Mononuclear cell (primary cell): ENCODE measurements around the gene RBP3. TPM values are rescaled to one million over a fixed set of nuclear protein-coding genes. Genes with fewer than 3 reads are reported as not detected.

Experiments
- H3K27me3 ChIP-seq: 2 replicates; pipeline ENCODE4 v1.6.0; 2011; ENCODE audit warnings: low read length, control low read depth; ENCODE audit not compliant: insufficient read depth
- H3K4me1 ChIP-seq: 2 replicates; pipeline ENCODE4 v1.5.1; 2011; ENCODE audit warnings: mild to moderate bottlenecking, low read length, control low read depth; ENCODE audit not compliant: insufficient read depth
- H3K4me3 ChIP-seq: 2 replicates; pipeline ENCODE4 v1.5.1; 2011; ENCODE audit warnings: mild to moderate bottlenecking, low read length, moderate library complexity
- H3K9me3 ChIP-seq: 2 replicates; pipeline ENCODE4 v1.5.1; 2011; ENCODE audit warnings: low read depth, mild to moderate bottlenecking, control low read depth, low read length
- total RNA-seq: library from RNA; depleted of rRNA; stranded (reverse); fragments of >200 nt; gene quantifications from one replicate; pipeline ENCODE4 v1.2.3, GENCODE V29; 2012

RBP3 gene
- total RNA-seq, 1 donor = not detected

- Histone ChIP-seq H3K4me1 (no peaks in the 10 kb centered on the region), H3K4me3 (no peak overlapping the region), H3K9me3 (no peaks in the 10 kb centered on the region), H3K27me3 (no peaks in the 10 kb centered on the region)
Observed at GRCh38 chr10:47339759-47340607, 8.2 kb upstream of the RBP3 start.

GRCh38 chr10:47340608-47341170 is 7.5 kb upstream of the RBP3 start:
- H3K9me3 ChIP-seq = no peaks in the 10 kb centered on the region
- no peak overlapping the region for H3K4me3 ChIP-seq
- H3K27me3 ChIP-seq = no peaks in the 10 kb centered on the region
- no peaks in the 10 kb centered on the region for H3K4me1 ChIP-seq

- Histone ChIP-seq H3K4me3 (no peak overlapping the region), H3K9me3 (no peaks in the 10 kb centered on the region), H3K4me1 (no peaks in the 10 kb centered on the region), H3K27me3 (no peaks in the 10 kb centered on the region)
Observed at GRCh38 chr10:47344996-47345870, 2.9 kb upstream of the RBP3 start.

GRCh38 chr10:47346581-47347302 is 1.4 kb upstream of the RBP3 start:
- no peaks in the 10 kb centered on the region for H3K4me1 ChIP-seq
- no peaks in the 10 kb centered on the region for H3K9me3 ChIP-seq
- H3K4me3 ChIP-seq = no peak overlapping the region
- H3K27me3 ChIP-seq = no peaks in the 10 kb centered on the region

GRCh38 chr10:47347303-47347675 is 874 bp upstream of the RBP3 start:
- Histone ChIP-seq H3K4me1 (no peaks in the 10 kb centered on the region), H3K27me3 (no peaks in the 10 kb centered on the region), H3K4me3 (no peak overlapping the region), H3K9me3 (no peaks in the 10 kb centered on the region)

GRCh38 chr10:47348661-47349470 is 703 bp downstream of the RBP3 start:
- Histone ChIP-seq H3K4me3 (no peak overlapping the region), H3K9me3 (no peaks in the 10 kb centered on the region), H3K27me3 (no peaks in the 10 kb centered on the region), H3K4me1 (no peaks in the 10 kb centered on the region)

- no peaks in the 10 kb centered on the region for H3K9me3 ChIP-seq
- no peak overlapping the region for H3K4me3 ChIP-seq
- no peaks in the 10 kb centered on the region for H3K27me3 ChIP-seq
- H3K4me1 ChIP-seq = no peaks in the 10 kb centered on the region
Observed at GRCh38 chr10:47349516-47349915, 1.4 kb downstream of the RBP3 start.

GRCh38 chr10:47349941-47350371 is 1.8 kb downstream of the RBP3 start:
- no peak overlapping the region for H3K4me3 ChIP-seq
- H3K4me1 ChIP-seq = no peaks in the 10 kb centered on the region
- no peaks in the 10 kb centered on the region for H3K9me3 ChIP-seq
- no peaks in the 10 kb centered on the region for H3K27me3 ChIP-seq

- H3K4me1 ChIP-seq = no peaks in the 10 kb centered on the region
- no peak overlapping the region for H3K4me3 ChIP-seq
- no peaks in the 10 kb centered on the region for H3K27me3 ChIP-seq
- no peaks in the 10 kb centered on the region for H3K9me3 ChIP-seq
Observed at GRCh38 chr10:47350671-47351640, 2.8 kb downstream of the RBP3 start.

GRCh38 chr10:47351899-47352815 is 4.0 kb downstream of the RBP3 start:
- Histone ChIP-seq H3K4me3 (no peak overlapping the region), H3K9me3 (no peaks in the 10 kb centered on the region), H3K27me3 (no peaks in the 10 kb centered on the region), H3K4me1 (no peaks in the 10 kb centered on the region)

GRCh38 chr10:47353351-47353750 is 5.2 kb downstream of the RBP3 start:
- H3K9me3 ChIP-seq = no peaks in the 10 kb centered on the region
- H3K27me3 ChIP-seq = no peaks in the 10 kb centered on the region

GRCh38 chr10:47354165-47354564 is 6.0 kb downstream of the RBP3 start:
- H3K4me1 ChIP-seq = no peaks in the 10 kb centered on the region

More at GRCh38 chr10:47353351-47353750, 5.2 kb downstream of the RBP3 start:
- Histone ChIP-seq H3K4me3 (no peak overlapping the region), H3K4me1 (no peaks in the 10 kb centered on the region)

More at GRCh38 chr10:47354165-47354564, 6.0 kb downstream of the RBP3 start:
- Histone ChIP-seq H3K27me3 (no peaks in the 10 kb centered on the region), H3K9me3 (no peaks in the 10 kb centered on the region), H3K4me3 (no peak overlapping the region)
